Naive thymus-derived CD8-positive, alpha-beta T cell (primary cell): ENCODE data around the gene USP9X. TPM values are rescaled to one million over a fixed set of nuclear protein-coding genes. Genes with fewer than 3 reads are reported as not detected.
"Not testable (repeated sequence)": the region's sequence is repeated elsewhere in the genome, so short reads cannot be mapped to it uniquely, and the experiment has no call there.

Experiments used
- ATAC-seq, 2 donors: fragments of 150-1000 bp; cut with Tn5 transposase in 1 of 2; sonication (Bioruptor Pico), chemical (Tn5 transposase) in 1 of 2; 1 replicate in 1 of 2; 2 replicates in 1 of 2; pipeline ENCODE4 v1.10.0; 2021; ENCODE audit warnings: mild to moderate bottlenecking in 2 of 2, moderate library complexity in 2 of 2
- POLR2A ChIA-PET: fragments of 350-600 bp; sonication (Branson Sonifier 250); formaldehyde crosslinking; loops from one replicate; lab custom pipeline; 2021; ENCODE audit warnings: antibody characterized with exemption; lab: Charles Lee
- DNase-seq, 10 donors: peaks; one replicate each; pipeline versions ENCODE4 v3.0.0 to v3.0.0-alpha.2; 2020 to 2022
- H3K27ac Mint-ChIP-seq, 10 donors: one replicate each; pipeline ENCODE4 v1.8.0; 2020 to 2022; ENCODE audit warnings: mild to moderate bottlenecking in 10 of 10, mixed read lengths in 10 of 10, moderate library complexity in 4 of 10, inconsistent platforms in 1 of 10
- H3K27me3 Mint-ChIP-seq, 5 donors: one replicate each; pipeline ENCODE4 v1.8.0; 2021 to 2022; ENCODE audit warnings: mixed read lengths in 5 of 5
- H3K36me3 Mint-ChIP-seq, 3 donors: one replicate each; pipeline ENCODE4 v1.8.0; 2020 to 2022; ENCODE audit warnings: mixed read lengths in 3 of 3, mild to moderate bottlenecking in 2 of 3, inconsistent platforms in 1 of 3
- H3K4me1 Mint-ChIP-seq, 4 donors: one replicate each; pipeline ENCODE4 v1.8.0; 2021 to 2022; ENCODE audit warnings: mixed read lengths in 4 of 4
- H3K4me3 Mint-ChIP-seq, 10 donors: one replicate each; pipeline ENCODE4 v1.8.0; 2020 to 2022; ENCODE audit warnings: mild to moderate bottlenecking in 10 of 10, mixed read lengths in 10 of 10, moderate library complexity in 6 of 10, inconsistent platforms in 1 of 10
- H3K9me3 Mint-ChIP-seq, 9 donors: one replicate each; pipeline ENCODE4 v1.8.0; 2020 to 2022; ENCODE audit warnings: mixed read lengths in 9 of 9, mild to moderate bottlenecking in 3 of 9, inconsistent platforms in 1 of 9, moderate library complexity in 1 of 9
- polyA plus RNA-seq, 3 donors: library from polyadenylated mRNA; unstranded; fragments of 300-500 nt; fragmentation: Illumina TruSeq; gene quantifications; one replicate each; pipeline ENCODE4 v1.2.3, GENCODE V29; 2021
- total RNA-seq, 8 experiments: library from RNA in 2 of 8; stranded (reverse) in 2 of 8; gene quantifications; one replicate each; pipeline ENCODE4 v1.2.3 and lab custom pipeline; 2021 to 2026

The USP9X gene
- total and polyA plus RNA-seq, 5 experiments from 2014 or later = 20.0 to 75.4 (median 27.1) TPM

DNA sequence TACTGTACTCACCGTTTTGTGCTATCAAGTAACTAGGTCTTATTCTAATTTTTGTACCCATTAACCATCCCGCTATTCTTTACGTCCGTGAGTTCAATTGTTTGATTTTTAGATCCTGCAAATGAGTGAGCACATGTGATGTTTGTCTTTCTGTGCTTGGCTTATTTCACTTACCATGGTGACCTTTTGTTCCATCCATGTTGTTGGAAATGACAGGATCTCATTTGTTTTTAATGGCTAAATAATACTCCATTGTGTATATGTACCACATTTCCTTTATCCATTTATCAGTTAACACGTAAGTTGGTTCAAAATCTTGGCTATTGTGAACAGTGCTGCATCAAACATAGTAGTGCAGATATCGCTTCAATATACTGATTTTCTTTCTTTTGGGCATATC, 48.3 kb downstream of the USP9X start:
- POLR2A ChIA-PET = no interaction called here
- Mint-ChIP-seq H3K4me1 (peaks cover 0 to 11% (median 4%) of the 10 kb centered on the region in 4 donors), H3K9me3 (no peaks in the 10 kb centered on the region), H3K27ac (peak overlapping the region in 1 of 10 donors; percentile 34), H3K27me3 (no peaks in the 10 kb centered on the region), H3K36me3 (peaks cover 3 to 74% (median 9%) of the 10 kb centered on the region in 3 donors), H3K4me3 (no peak overlapping the region)
- DNase-seq (no peak), ATAC-seq (no peak)

DNA sequence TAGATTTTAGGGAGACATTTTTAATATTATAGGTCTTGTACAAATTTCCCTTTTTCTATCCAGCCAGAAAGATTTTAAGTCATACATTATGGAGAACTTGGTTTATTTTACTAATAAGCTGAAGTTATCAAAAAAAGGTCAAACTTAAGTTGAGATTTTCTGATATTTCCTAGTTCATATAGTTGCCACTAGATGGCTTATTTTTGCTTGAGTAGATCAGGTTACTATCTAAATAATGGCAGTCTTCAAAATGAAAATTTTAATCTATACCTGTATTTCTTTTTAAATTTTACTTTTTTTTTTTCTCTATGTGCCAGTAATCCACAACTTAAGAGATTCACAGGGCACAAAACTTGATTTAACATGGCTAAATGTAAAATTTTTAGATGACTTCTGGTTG, 52.3 kb downstream of the USP9X start:
- Mint-ChIP-seq H3K36me3 (peaks cover 0 to 67% (median 15%) of the 10 kb centered on the region in 3 donors), H3K27ac (no peak overlapping the region), H3K27me3 (no peaks in the 10 kb centered on the region), H3K4me3 (no peak overlapping the region), H3K4me1 (peaks cover 0 to 7% (median 0%) of the 10 kb centered on the region in 4 donors), H3K9me3 (no peaks in the 10 kb centered on the region)
- POLR2A ChIA-PET = no interaction called here
- DNase-seq = no peak
- no peak for ATAC-seq

DNA sequence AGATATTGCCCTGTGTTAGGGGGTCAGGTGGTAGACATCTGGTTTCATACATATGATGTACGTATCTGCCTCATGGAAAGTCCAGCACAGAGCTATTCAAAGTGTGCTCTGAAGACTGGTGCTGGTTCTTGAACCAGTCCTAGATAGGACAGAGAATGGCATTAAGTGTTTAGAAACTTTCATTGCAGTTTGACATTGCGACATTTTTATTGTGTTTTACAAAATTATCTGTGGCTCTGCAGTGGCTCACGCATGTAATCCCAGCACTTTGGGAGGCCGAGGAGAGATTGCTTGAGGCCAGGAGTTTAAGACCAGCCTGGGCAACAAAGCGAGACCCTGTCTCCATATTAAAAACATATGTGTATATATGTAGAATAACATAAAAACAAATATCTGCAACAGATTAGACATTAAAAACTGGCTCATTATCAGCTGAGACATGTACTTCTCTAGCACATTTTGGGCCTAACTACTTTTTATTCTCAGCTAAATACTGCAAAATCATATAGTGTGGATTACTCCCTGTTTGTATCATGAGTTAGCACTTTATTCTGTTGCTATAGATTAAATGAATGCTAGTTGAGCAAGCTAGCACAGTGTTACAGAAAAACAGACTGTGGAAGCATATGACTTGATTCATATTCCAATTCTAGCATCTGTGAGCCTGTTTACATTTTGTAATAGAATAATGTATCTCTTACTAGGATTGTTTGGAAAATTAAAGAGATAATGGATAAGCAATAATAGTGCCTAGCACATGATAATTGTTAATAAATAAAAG, 57.1 kb downstream of the USP9X start:
- peaks cover 0 to 62% (median 6%) of the 10 kb centered on the region in 3 donors for H3K36me3 Mint-ChIP-seq
- no peaks in the 10 kb centered on the region for H3K27me3 Mint-ChIP-seq
- peaks cover 0 to 6% (median under 1%) of the 10 kb centered on the region in 4 donors for H3K4me1 Mint-ChIP-seq
- POLR2A ChIA-PET = no interaction called here
- H3K9me3 Mint-ChIP-seq = no peaks in the 10 kb centered on the region
- no peak overlapping the region for H3K27ac Mint-ChIP-seq
- DNase-seq = no peak
- no peak for ATAC-seq
- H3K4me3 Mint-ChIP-seq = no peak overlapping the region

DNA sequence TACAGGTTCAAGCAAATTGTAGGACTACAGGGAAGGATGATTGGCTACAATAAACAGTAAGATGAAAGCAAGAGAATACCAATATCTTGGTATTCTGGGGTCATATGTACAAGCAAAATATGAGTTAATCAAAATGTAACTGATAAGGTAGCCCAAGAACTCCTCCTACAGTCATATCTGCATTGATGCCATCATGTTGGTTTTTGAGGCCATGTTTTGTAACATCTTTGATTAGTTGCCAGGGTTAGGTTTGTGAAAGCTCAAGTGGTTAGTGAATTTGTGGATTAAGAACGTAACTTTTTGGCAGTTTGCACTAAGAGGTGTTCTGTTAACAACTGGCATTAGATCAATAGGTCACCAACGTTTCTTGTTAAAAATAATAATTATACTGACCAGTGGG, 59.6 kb downstream of the USP9X start:
- H3K36me3 Mint-ChIP-seq = peaks cover 6 to 71% (median 14%) of the 10 kb centered on the region in 3 donors
- POLR2A ChIA-PET = no interaction called here
- no peaks in the 10 kb centered on the region for H3K27me3 Mint-ChIP-seq
- no peak for DNase-seq
- H3K4me1 Mint-ChIP-seq = peaks cover 0 to 6% (median 2%) of the 10 kb centered on the region in 4 donors
- no peak for ATAC-seq
- no peak overlapping the region for H3K27ac Mint-ChIP-seq
- H3K9me3 Mint-ChIP-seq = no peaks in the 10 kb centered on the region
- no peak overlapping the region for H3K4me3 Mint-ChIP-seq

- no peaks in the 10 kb centered on the region for H3K9me3 Mint-ChIP-seq
- DNase-seq (no peak), ATAC-seq (no peak)
- peaks cover 0 to 6% (median 2%) of the 10 kb centered on the region in 4 donors for H3K4me1 Mint-ChIP-seq
- H3K4me3 Mint-ChIP-seq = no peak overlapping the region
- H3K36me3 Mint-ChIP-seq = peaks cover 6 to 76% (median 14%) of the 10 kb centered on the region in 3 donors
- H3K27me3 Mint-ChIP-seq = no peaks in the 10 kb centered on the region
- H3K27ac Mint-ChIP-seq = peak overlapping the region in 2 of 10 donors; percentile 32 to 37
- POLR2A ChIA-PET = interaction anchor here (0.6 kb wide), 1 partner anchor 78 kb away, joined by 3 read pairs; no protein-coding TSS in a partner anchor
These were observed 60.8 kb downstream of the USP9X start for GRCh38 chrX:41145920-41146608.

DNA sequence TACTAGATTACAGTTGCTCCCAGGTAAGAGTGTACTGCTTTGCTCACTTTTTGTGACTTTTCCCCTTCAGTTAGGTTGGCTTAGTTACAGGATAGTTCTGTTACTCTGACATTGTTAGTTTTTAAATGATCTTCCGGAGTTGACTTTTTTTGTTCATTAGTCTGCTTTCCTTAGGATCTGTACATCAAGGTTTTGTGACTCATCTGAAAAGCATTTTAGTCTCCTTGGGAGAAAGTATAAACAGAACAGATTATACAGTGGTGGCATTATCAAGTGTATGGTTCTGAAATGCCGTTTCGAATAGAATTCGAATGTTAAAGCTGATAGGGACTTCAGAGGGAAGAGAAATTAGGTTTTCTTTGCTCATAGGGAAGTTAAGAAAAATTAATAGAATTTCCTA, 63.3 kb downstream of the USP9X start:
- Mint-ChIP-seq H3K4me3 (no peak overlapping the region), H3K27me3 (no peaks in the 10 kb centered on the region), H3K36me3 (peaks cover 7 to 83% (median 12%) of the 10 kb centered on the region in 3 donors), H3K27ac (no peak overlapping the region), H3K4me1 (peaks cover 0 to 3% (median 1%) of the 10 kb centered on the region in 4 donors), H3K9me3 (no peaks in the 10 kb centered on the region)
- ATAC-seq = no peak
- POLR2A ChIA-PET = no interaction called here
- DNase-seq = no peak

DNA sequence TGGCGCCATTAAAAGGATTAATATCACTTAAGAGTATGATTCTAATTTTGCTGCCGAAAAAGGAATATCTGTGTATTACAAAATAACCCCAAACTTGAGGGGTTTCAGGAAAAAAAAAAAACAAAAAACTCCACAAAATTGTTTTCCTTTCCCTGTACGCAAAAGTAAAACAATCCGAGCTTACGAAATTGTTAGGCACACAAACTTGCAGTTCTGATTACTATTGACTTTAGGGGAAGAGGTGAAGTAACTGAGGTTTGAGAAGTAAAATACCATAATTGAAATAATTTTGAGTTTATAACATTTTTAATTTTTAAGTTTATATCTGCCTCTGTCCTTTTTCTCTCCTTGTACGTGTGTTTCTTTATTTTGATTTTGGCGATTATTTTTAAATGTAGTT, 64.8 kb downstream of the USP9X start:
- H3K4me1 Mint-ChIP-seq = peaks cover 0 to 3% (median 1%) of the 10 kb centered on the region in 4 donors
- H3K27me3 Mint-ChIP-seq = no peaks in the 10 kb centered on the region
- H3K36me3 Mint-ChIP-seq = peaks cover 7 to 85% (median 12%) of the 10 kb centered on the region in 3 donors
- H3K4me3 Mint-ChIP-seq = no peak overlapping the region
- H3K9me3 Mint-ChIP-seq = no peaks in the 10 kb centered on the region
- DNase-seq (no peak), ATAC-seq (no peak)
- no peak overlapping the region for H3K27ac Mint-ChIP-seq
- POLR2A ChIA-PET = no interaction called here

DNA sequence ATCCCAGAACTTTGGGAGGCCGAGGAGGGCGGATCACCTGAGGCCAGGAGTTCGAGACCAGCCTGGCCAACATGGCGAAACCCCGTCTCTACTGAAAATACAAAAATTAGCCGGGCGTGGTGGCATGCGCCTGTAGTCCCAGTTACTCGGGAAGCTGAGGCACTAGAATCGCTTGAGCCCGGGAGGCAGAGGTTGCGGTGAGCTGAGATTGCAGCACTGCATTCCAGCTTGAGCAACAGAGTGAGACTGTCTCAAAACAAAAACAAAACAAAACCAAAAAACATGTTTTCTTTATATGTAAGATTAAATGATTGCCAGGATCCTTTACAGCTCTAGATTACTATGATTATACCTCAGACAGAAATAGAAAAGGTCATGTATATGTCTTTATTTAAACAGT, 66.5 kb downstream of the USP9X start:
- H3K9me3 Mint-ChIP-seq, H3K4me3 Mint-ChIP-seq, POLR2A ChIA-PET, ATAC-seq, H3K27me3 Mint-ChIP-seq, H3K4me1 Mint-ChIP-seq, DNase-seq: not testable (repeated sequence)
- H3K27ac Mint-ChIP-seq = peak overlapping the region in 1 of 10 donors; percentile 46
- H3K36me3 Mint-ChIP-seq = peaks cover 7 to 81% (median 12%) of the 10 kb centered on the region in 3 donors

DNA sequence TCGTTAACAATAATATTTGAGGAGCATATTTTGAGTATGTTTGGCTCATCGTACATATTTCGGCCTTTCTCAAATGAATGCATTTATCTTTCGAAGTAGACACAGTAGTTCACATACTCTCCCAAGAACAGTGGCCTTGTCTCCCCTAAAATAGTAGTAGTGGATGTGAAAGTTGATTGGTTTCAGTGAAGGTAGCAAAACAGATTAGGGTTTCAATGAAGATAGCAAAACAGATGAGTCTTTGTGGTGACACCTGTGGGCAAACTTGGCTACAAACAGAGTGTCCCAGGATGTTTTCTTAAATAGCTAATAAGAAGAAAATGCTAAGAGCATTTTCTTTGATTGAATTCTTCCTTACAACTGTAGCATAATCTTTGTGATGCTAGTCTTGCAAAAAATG, 67.0 kb downstream of the USP9X start:
- H3K4me1 Mint-ChIP-seq = peaks cover 0 to 2% (median 0%) of the 10 kb centered on the region in 4 donors
- POLR2A ChIA-PET = no interaction called here
- no peak for DNase-seq
- H3K4me3 Mint-ChIP-seq = no peak overlapping the region
- H3K36me3 Mint-ChIP-seq = peaks cover 7 to 81% (median 12%) of the 10 kb centered on the region in 3 donors
- no peaks in the 10 kb centered on the region for H3K9me3 Mint-ChIP-seq
- ATAC-seq = no peak
- H3K27ac Mint-ChIP-seq = peak overlapping the region in 1 of 10 donors; percentile 46
- H3K27me3 Mint-ChIP-seq = no peaks in the 10 kb centered on the region

- Mint-ChIP-seq H3K36me3 (peaks cover 3 to 81% (median 13%) of the 10 kb centered on the region in 3 donors), H3K27me3 (no peaks in the 10 kb centered on the region), H3K27ac (peak overlapping the region in 1 of 10 donors; percentile 14), H3K4me3 (no peak overlapping the region), H3K4me1 (peaks cover 0 to 4% (median 0%) of the 10 kb centered on the region in 4 donors), H3K9me3 (no peaks in the 10 kb centered on the region)
- POLR2A ChIA-PET = no interaction called here
- no peak for DNase-seq
- no peak for ATAC-seq
These were observed 68.2 kb downstream of the USP9X start for GRCh38 chrX:41153448-41153847.

- Mint-ChIP-seq H3K36me3 (peaks cover 1 to 81% (median 10%) of the 10 kb centered on the region in 3 donors), H3K9me3 (no peaks in the 10 kb centered on the region), H3K27ac (peak overlapping the region in 2 of 10 donors; percentile 8 to 47), H3K27me3 (no peaks in the 10 kb centered on the region), H3K4me3 (no peak overlapping the region), H3K4me1 (peaks cover 0 to 3% (median 0%) of the 10 kb centered on the region in 4 donors)
- POLR2A ChIA-PET = no interaction called here
- no peak for DNase-seq
- ATAC-seq = no peak
These were observed 68.7 kb downstream of the USP9X start for GRCh38 chrX:41153957-41154356.

DNA sequence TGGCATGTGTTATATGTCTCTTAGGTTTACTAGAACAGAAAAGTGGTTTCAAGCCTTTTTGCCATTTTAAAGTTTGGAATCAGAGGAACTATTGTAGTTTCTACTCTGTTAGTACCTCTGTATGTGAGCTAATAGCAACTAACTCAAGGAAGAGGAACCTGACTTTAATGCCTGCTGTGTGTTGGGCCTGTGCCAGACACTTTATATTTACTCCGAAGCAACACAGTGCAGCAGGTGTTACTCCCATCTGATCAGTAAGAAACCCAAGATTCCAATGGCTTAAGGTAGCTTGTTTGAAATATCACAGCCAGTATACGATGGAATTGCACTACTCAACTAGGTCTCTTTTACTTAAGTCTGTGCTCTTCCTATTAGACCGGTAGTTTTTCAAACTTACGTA, 79.2 kb downstream of the USP9X start:
- Mint-ChIP-seq H3K27ac (peak overlapping the region in 2 of 10 donors; percentile 28 to 83), H3K4me1 (peaks cover 0 to 9% (median 1%) of the 10 kb centered on the region in 4 donors), H3K36me3 (peaks cover 0 to 58% (median 2%) of the 10 kb centered on the region in 3 donors), H3K9me3 (no peaks in the 10 kb centered on the region), H3K27me3 (no peaks in the 10 kb centered on the region), H3K4me3 (no peak overlapping the region)
- no peak for ATAC-seq
- POLR2A ChIA-PET = no interaction called here
- DNase-seq = no peak

- no peak overlapping the region for H3K27ac Mint-ChIP-seq
- H3K4me1 Mint-ChIP-seq = peaks cover 0 to 5% (median 1%) of the 10 kb centered on the region in 4 donors
- POLR2A ChIA-PET = no interaction called here
- peaks cover 0 to 68% (median 3%) of the 10 kb centered on the region in 3 donors for H3K36me3 Mint-ChIP-seq
- ATAC-seq (no peak), DNase-seq (no peak)
- H3K4me3 Mint-ChIP-seq = no peak overlapping the region
- no peaks in the 10 kb centered on the region for H3K9me3 Mint-ChIP-seq
- no peaks in the 10 kb centered on the region for H3K27me3 Mint-ChIP-seq
These were observed 82.6 kb downstream of the USP9X start for GRCh38 chrX:41167888-41168287.
